ENCODE results near the gene PGBD4.

DNA sequence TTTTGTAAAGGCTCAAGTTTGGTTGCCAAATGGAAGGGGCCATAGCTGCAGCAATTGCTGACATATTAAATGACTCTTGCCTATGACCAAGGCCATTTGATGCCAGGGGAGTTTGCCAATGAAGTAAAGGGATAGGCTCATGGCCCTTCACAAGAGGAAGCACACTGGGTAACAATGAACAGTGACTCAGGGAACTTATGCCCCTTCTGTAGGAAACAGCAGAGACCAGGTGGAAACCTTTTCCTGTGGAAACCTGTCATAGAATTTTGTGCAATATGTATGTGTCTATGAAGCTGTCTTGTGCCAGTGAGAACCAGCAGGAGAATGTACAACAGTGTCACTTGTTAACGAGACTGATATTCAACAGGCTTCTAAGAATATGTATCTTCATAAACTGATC is 37.4 kb upstream of the PGBD4 start:
- TF ChIP-seq POLR2A (IDR thresholded peaks at IDR 0.05; ENCODE audit: low read length): no peak
- TF ChIP-seq GATA1 (IDR thresholded peaks at IDR 0.05; ENCODE audit: low read depth, low read length): no peak
